Heart left ventricle (tissue), 16 donors: ENCODE measurements around the gene ASIC2. TPM values are rescaled to one million over a fixed set of nuclear protein-coding genes. Genes with fewer than 3 reads are reported as not detected.

ENCODE experiments used
- ATAC-seq, 4 donors: fragments of 200-7000 bp; cut with Tn5 transposase; one replicate each; pipeline ENCODE4 v1.9.1; 2020 to 2022; ENCODE audit warnings: moderate library complexity in 4 of 4, mild to moderate bottlenecking in 3 of 4, moderate number of reproducible peaks in 1 of 4
- DNase-seq, 5 donors: peaks; one replicate each; pipeline ENCODE4 v3.0.0-alpha.2; 2020
- H3K27ac ChIP-seq, 12 donors: fragments of 200-600 bp; sonication (generic) in 4 of 12; one replicate each; pipeline versions ENCODE4 v1.5.0 to v1.8.0; 2016 to 2022; ENCODE audit warnings: mild to moderate bottlenecking in 2 of 12
- H3K27me3 ChIP-seq, 9 donors: fragments of 200-600 bp; sonication (generic) in 2 of 9; one replicate each; pipeline versions ENCODE4 v1.5.1 to v1.8.0; 2016 to 2022; ENCODE audit warnings: mild to moderate bottlenecking in 3 of 9
- H3K36me3 ChIP-seq, 9 donors: fragments of 200-600 bp; sonication (generic) in 2 of 9; one replicate each; pipeline versions ENCODE4 v1.5.0 to v1.8.0; 2018 to 2022; ENCODE audit warnings: mild to moderate bottlenecking in 2 of 9
- H3K4me1 ChIP-seq, 12 donors: fragments of 200-600 bp; sonication (generic) in 4 of 12; one replicate each; pipeline versions ENCODE4 v1.5.0 to v1.8.0; 2016 to 2022; ENCODE audit warnings: mild to moderate bottlenecking in 3 of 12
- H3K4me3 ChIP-seq, 12 donors: fragments of 200-600 bp; sonication (generic) in 4 of 12; one replicate each; pipeline versions ENCODE4 v1.5.0 to v1.8.0; 2017 to 2022; ENCODE audit warnings: mild to moderate bottlenecking in 9 of 12, moderate library complexity in 4 of 12
- H3K9me3 ChIP-seq, 12 donors: fragments of 200-600 bp; sonication (generic) in 4 of 12; one replicate each; pipeline versions ENCODE4 v1.5.0 to v1.8.0; 2016 to 2022; ENCODE audit warnings: mild to moderate bottlenecking in 1 of 12
- CTCF ChIP-seq, 12 donors: fragments of 200-600 bp; sonication (generic) in 4 of 12; IDR thresholded peaks; one replicate each; pipeline versions ENCODE4 v1.5.0 to v1.8.0; 2018 to 2022; ENCODE audit warnings: antibody characterized with exemption in 12 of 12, mild to moderate bottlenecking in 5 of 12
- POLR2A ChIP-seq, 2 donors: fragments of 450-650 bp; IDR thresholded peaks; one replicate each; pipeline ENCODE4 v1.6.1; 2017; ENCODE audit warnings: antibody characterized with exemption in 2 of 2, mild to moderate bottlenecking in 2 of 2, moderate library complexity in 2 of 2
- WGBS, 4 donors: extraction: QIAGEN DNeasy Blood & Tissue Kit in 2 of 4; methylation state at CpG; one replicate each; pipeline versions ENCODE4 v1.1.5 to v1.1.7; 2013 to 2018; 5-methylcytosine and 5-hydroxymethylcytosine counted together
- intact Hi-C, 10 donors: fragments of 100-400 bp; cut with DNase I; formaldehyde crosslinking; loops; one replicate each; pipeline versions ENCODE4 v1.11.1 to v1.14.2; 2022
- polyA plus RNA-seq, 2 donors: library from polyadenylated mRNA; stranded (reverse); fragments of 200-250 nt; gene quantifications; one replicate each; pipeline ENCODE4 v1.2.3, GENCODE V29; 2013
- total RNA-seq, 9 donors: library from RNA; depleted of rRNA in 2 of 9; stranded (reverse); fragments of >200 nt in 2 of 9; fragmentation: NEBNext Ultra II Directional in 3 of 9; extraction: Animal tissue kit (Norgen Biotek cat#: 25700) in 3 of 9; gene quantifications; one replicate each; pipeline versions ENCODE4 v1.1.0 to v1.2.4, GENCODE V29; 2016 to 2023
- donor health status: ischemic (EF 13 %, LVEDD 7.1; RV severe dilation, severe dysfunction).
- donor health status: healthy with polysubstance abuse.
- donor health status: DM: no; HTN: yes; CAD: no.
- donor health status: DM: no; HTN: no; CAD: no.
- donor health status: ischemic (EF 25% LVEDD 6.9; RV normal size, moderate dysfunction).
- donor health status: ischemic (EF 25% LVEDD 5.7; RV mildly dilated, moderate dysfunction).
- donor health status: healthy.
- donor health status: DM: yes; HTN: yes; CAD: no.
- donor health status: ischemic (EF 35%, LVEDD 5.7; RV mildly dilated, moderate dysfunction).
- donor health status: nonischemic (EF 11% LVEDD 7.7; RV severe dilation, severe dysfunction).
- donor health status: DM: yes; HTN: yes; CAD: no.
- donor health status: PGD.
- donor health status: ischemic (EF 29% LVEDD 5.4; RV normal size, mild dysfunction).
- donor health status: nonischemic (EF 23%, LVEDD 6.1; RV moderate dilation, normal function).

Gene ASIC2
- total and polyA plus RNA-seq, 11 donors, result 1.1 TPM; not detected in 10

DNA sequence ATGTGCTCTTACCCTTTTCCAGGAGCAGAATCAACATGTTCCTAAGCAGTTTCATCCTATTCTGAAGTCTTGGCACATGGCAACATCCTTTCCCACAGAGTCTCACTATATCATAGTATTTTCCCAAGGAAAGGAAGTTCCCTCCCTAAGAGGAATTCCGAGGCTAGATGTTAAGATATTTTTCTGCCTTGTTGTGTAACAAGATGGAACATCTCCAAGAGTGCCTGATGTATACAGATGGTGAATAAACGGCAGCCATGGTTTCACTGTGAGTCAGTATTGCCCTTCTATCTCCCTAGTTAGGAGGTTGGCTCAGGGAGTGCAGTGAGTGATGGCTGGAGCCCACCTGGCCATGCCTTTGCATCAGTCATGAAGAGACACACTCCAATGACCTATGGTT lies 253.2 kb downstream of the ASIC2 start:
- 27 to 41% (median 35%) methylated on average over 2 of the region's 2 CpGs for WGBS, 4 donors
- ATAC-seq, result peak; percentile 44 to 88 (median 74)
- Histone ChIP-seq H3K27ac (peak overlapping the region in 4 of 12 donors; percentile 0 to 17 (median 6)), H3K9me3 (peaks cover 0 to 2% (median 0%) of the 10 kb centered on the region in 12 donors), H3K27me3 (peaks cover 0 to 15% (median 3%) of the 10 kb centered on the region in 9 donors), H3K4me3 (no peak overlapping the region), H3K4me1 (peaks cover 0 to 23% (median 15%) of the 10 kb centered on the region in 12 donors), H3K36me3 (no peaks in the 10 kb centered on the region)
- no peak for TF ChIP-seq CTCF (IDR thresholded peaks at IDR 0.05)
- TF ChIP-seq POLR2A (IDR thresholded peaks at IDR 0.05), result no peak
- no peak for DNase-seq
- intact Hi-C loops, result loop anchor here (5.0 to 10.0 kb wide), 7 partner anchors 65 to 715 kb away; no protein-coding TSS in a partner anchor

GRCh38 chr17:33038740-33039139 lies 254.4 kb downstream of the ASIC2 start:
- intact Hi-C loops, result loop anchor here in 8 of 10 donors (5.0 to 10.0 kb wide), 5 partner anchors 484 to 639 kb away; no protein-coding TSS in a partner anchor

DNA sequence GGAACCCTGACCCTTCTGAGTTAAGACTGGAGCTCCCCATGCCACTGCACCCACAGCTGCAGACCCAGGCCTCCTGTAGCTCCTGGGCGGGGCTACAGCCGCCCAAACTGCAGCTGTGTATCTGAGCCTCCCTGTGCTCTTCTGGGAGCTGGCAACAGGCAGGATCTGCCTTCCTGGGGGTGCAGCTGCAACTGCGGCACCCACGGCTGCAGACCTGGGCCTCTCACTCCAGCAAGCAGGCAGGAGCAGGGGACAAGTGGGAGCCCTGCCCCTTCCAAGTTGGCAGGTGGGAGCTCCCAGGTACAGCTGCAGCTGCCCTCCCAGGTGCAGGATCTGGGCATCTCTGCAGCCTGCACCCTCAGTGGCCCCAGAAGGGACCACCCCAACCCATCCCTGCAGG lies 259.9 kb downstream of the ASIC2 start:
- DNase-seq (no peak), ATAC-seq (no peak)
- peaks cover 0 to under 1% (median 0%) of the 10 kb centered on the region in 12 donors for H3K4me1 ChIP-seq
- TF ChIP-seq CTCF (IDR thresholded peaks at IDR 0.05) (no peak), POLR2A (IDR thresholded peaks at IDR 0.05) (no peak)
- no peak overlapping the region for H3K4me3 ChIP-seq
- H3K36me3 ChIP-seq, result no peaks in the 10 kb centered on the region
- peaks cover 0 to 6% (median 0%) of the 10 kb centered on the region in 12 donors for H3K9me3 ChIP-seq
- H3K27ac ChIP-seq, result no peak overlapping the region
- intact Hi-C loops, result loop anchor here in 5 of 10 donors (10.0 kb wide), 2 partner anchors 492 to 642 kb away; no protein-coding TSS in a partner anchor
- 86 to 100% (median 96%) methylated on average over 2 to 4 of the region's 4 CpGs for WGBS, 4 donors
- peaks cover 0 to 34% (median 6%) of the 10 kb centered on the region in 9 donors for H3K27me3 ChIP-seq

More at GRCh38 chr17:33038740-33039139, 254.4 kb downstream of the ASIC2 start:
- peak overlapping the region in 1 of 12 donors; percentile 0 for H3K27ac ChIP-seq
- 4 to 8% (median 6%) methylated on average over 3 of the region's 3 CpGs for WGBS, 4 donors
- peaks cover 0 to 6% (median 0%) of the 10 kb centered on the region in 12 donors for H3K9me3 ChIP-seq
- DNase-seq (peak; percentile 28 to 72 (median 35)), ATAC-seq (peak; percentile 64 to 78 (median 68))
- no peak overlapping the region for H3K4me3 ChIP-seq
- H3K4me1 ChIP-seq, result peaks cover 0 to 23% (median 15%) of the 10 kb centered on the region in 12 donors
- TF ChIP-seq CTCF (IDR thresholded peaks at IDR 0.05), result peak; percentile 49 to 80 (median 65)
- TF ChIP-seq POLR2A (IDR thresholded peaks at IDR 0.05), result no peak
- peaks cover 0 to 23% (median 3%) of the 10 kb centered on the region in 9 donors for H3K27me3 ChIP-seq
- H3K36me3 ChIP-seq, result no peaks in the 10 kb centered on the region

- Histone ChIP-seq H3K36me3 (no peaks in the 10 kb centered on the region), H3K27ac (no peak overlapping the region), H3K27me3 (peaks cover 0 to 14% (median 3%) of the 10 kb centered on the region in 9 donors), H3K4me1 (no peaks in the 10 kb centered on the region), H3K9me3 (no peaks in the 10 kb centered on the region), H3K4me3 (no peak overlapping the region)
- TF ChIP-seq CTCF (IDR thresholded peaks at IDR 0.05) (peak in 1 of 12 donors; percentile 11), POLR2A (IDR thresholded peaks at IDR 0.05) (no peak)
- 86 to 92% (median 89%) methylated on average over 1 of the region's 1 CpG for WGBS, 4 donors
- no peak for DNase-seq
- intact Hi-C loops, result no loop called here
- ATAC-seq, result no peak
Observed at GRCh38 chr17:33028778-33029177, 264.3 kb downstream of the ASIC2 start.
